IMR-90 (cell line): ENCODE results near the gene HMGB2.

Source experiments
- CTCF ChIP-seq: conservative IDR thresholded peaks from 2 replicates; pipeline ENCODE4 v1.5.1; 2012; ENCODE audit warnings: mild to moderate bottlenecking, low read depth, low read length, improper control_type of control experiment
- POLR2A ChIP-seq: IDR thresholded peaks from 2 replicates; pipeline ENCODE4 v1.6.1; 2012; ENCODE audit warnings: mild to moderate bottlenecking, low read depth, low read length
- RCOR1 ChIP-seq: IDR thresholded peaks from 2 replicates; pipeline ENCODE4 v1.6.1; 2012; ENCODE audit warnings: mild to moderate bottlenecking, low read length, improper control_type of control experiment; ENCODE audit not compliant: insufficient replicate concordance
- RFX5 ChIP-seq: IDR thresholded peaks from 2 replicates; pipeline ENCODE4 v1.8.0; 2012; ENCODE audit warnings: low read depth, mild to moderate bottlenecking, low read length, moderate library complexity
- USF2 ChIP-seq: fragments of 150-350 bp; IDR thresholded peaks from 2 replicates; pipeline ENCODE4 v1.6.1; 2017; ENCODE audit warnings: mild to moderate bottlenecking, antibody characterized with exemption, low read length, low read depth

GRCh38 chr4:173282256-173282562 is 51.9 kb downstream of the HMGB2 start:
- TF ChIP-seq RCOR1 (no peak), USF2 (no peak), RFX5 (no peak), CTCF (no peak), POLR2A (no peak)
